ENCODE measurements around the gene FOXS1. TPM values are rescaled to one million over a fixed set of nuclear protein-coding genes. Genes with fewer than 3 reads are reported as not detected.
"Not testable (repeated sequence)": the region's sequence is repeated elsewhere in the genome, so short reads cannot be mapped to it uniquely, and the experiment has no call there.

The FOXS1 gene
- total and polyA plus RNA-seq, 2 donors from 2014 or later = 2.1 to 9.8 TPM

- FAIRE-seq = no peak
- Histone ChIP-seq H3K27ac (ENCODE audit: low read depth in 2 of 2, low read length in 2 of 2) (no peak overlapping the region), H3K9ac (ENCODE audit: low read length in 3 of 3) (no peak overlapping the region), H3K4me1 (ENCODE audit: control insufficient read depth in 2 of 3, insufficient read depth in 2 of 3, low read depth in 1 of 3, low read length in 3 of 3) (peaks cover 0 to 6% (median 4%) of the 10 kb centered on the region in 3 donors), H3K36me3 (ENCODE audit: control insufficient read depth in 2 of 3, insufficient read depth in 3 of 3, low read length in 3 of 3) (no peaks in the 10 kb centered on the region), H3K27me3 (ENCODE audit: control insufficient read depth, insufficient read depth, low read length) (no peaks in the 10 kb centered on the region), H3K9me3 (ENCODE audit: control insufficient read depth in 2 of 3, insufficient read depth in 1 of 3, low read length in 3 of 3) (no peaks in the 10 kb centered on the region), H3K4me3 (ENCODE audit: low read length in 3 of 3) (no peak overlapping the region)
- no peak for DNase-seq
- intact Hi-C loops (cut with DNase I) = no loop called here
- no peak for TF ChIP-seq CTCF (IDR thresholded peaks at IDR 0.05; ENCODE audit: borderline replicate concordance, extremely low read depth, insufficient read depth)
Measured at GRCh38 chr20:31831211-31831610, 14.2 kb downstream of the FOXS1 start.

- DNase-seq = peak in 1 of 5 donors; percentile 46
- H3K4me3 ChIP-seq (ENCODE audit: low read length in 3 of 3) = no peak overlapping the region
- TF ChIP-seq CTCF (IDR thresholded peaks at IDR 0.05; ENCODE audit: borderline replicate concordance, extremely low read depth, insufficient read depth) = no peak
- H3K27ac ChIP-seq (ENCODE audit: low read depth in 2 of 2, low read length in 2 of 2) = no peak overlapping the region
- no peak for FAIRE-seq
- H3K36me3 ChIP-seq (ENCODE audit: control insufficient read depth in 2 of 3, insufficient read depth in 3 of 3, low read length in 3 of 3) = no peaks in the 10 kb centered on the region
- H3K9me3 ChIP-seq (ENCODE audit: control insufficient read depth in 2 of 3, insufficient read depth in 1 of 3, low read length in 3 of 3) = no peaks in the 10 kb centered on the region
- intact Hi-C loops (cut with DNase I) = no loop called here
- H3K9ac ChIP-seq (ENCODE audit: low read length in 3 of 3) = no peak overlapping the region
- no peaks in the 10 kb centered on the region for H3K27me3 ChIP-seq (ENCODE audit: control insufficient read depth, insufficient read depth, low read length)
- H3K4me1 ChIP-seq (ENCODE audit: control insufficient read depth in 2 of 3, insufficient read depth in 2 of 3, low read depth in 1 of 3, low read length in 3 of 3) = no peaks in the 10 kb centered on the region
Measured at GRCh38 chr20:31830406-31830981, 14.9 kb downstream of the FOXS1 start.

- H3K9me3 ChIP-seq (ENCODE audit: control insufficient read depth in 2 of 3, insufficient read depth in 1 of 3, low read length in 3 of 3) = no peaks in the 10 kb centered on the region
- no peaks in the 10 kb centered on the region for H3K36me3 ChIP-seq (ENCODE audit: control insufficient read depth in 2 of 3, insufficient read depth in 3 of 3, low read length in 3 of 3)
- TF ChIP-seq CTCF (IDR thresholded peaks at IDR 0.05; ENCODE audit: borderline replicate concordance, extremely low read depth, insufficient read depth) = no peak
- H3K9ac ChIP-seq (ENCODE audit: low read length in 3 of 3) = no peak overlapping the region
- peak in 1 of 5 donors; percentile 23 for DNase-seq
- H3K4me1 ChIP-seq (ENCODE audit: control insufficient read depth in 2 of 3, insufficient read depth in 2 of 3, low read depth in 1 of 3, low read length in 3 of 3) = no peaks in the 10 kb centered on the region
- H3K27me3 ChIP-seq (ENCODE audit: control insufficient read depth, insufficient read depth, low read length) = no peaks in the 10 kb centered on the region
- intact Hi-C loops (cut with DNase I) = loop anchor here (10.0 kb wide), 1 partner anchor 125 kb away; the partner anchor contains the start of gene PDRG1
- no peak for FAIRE-seq
- no peak overlapping the region for H3K4me3 ChIP-seq (ENCODE audit: low read length in 3 of 3)
- H3K27ac ChIP-seq (ENCODE audit: low read depth in 2 of 2, low read length in 2 of 2) = no peak overlapping the region
Measured at GRCh38 chr20:31829731-31830130, 15.7 kb downstream of the FOXS1 start.

- H3K36me3 ChIP-seq (ENCODE audit: control insufficient read depth in 2 of 3, insufficient read depth in 3 of 3, low read length in 3 of 3); H3K9ac ChIP-seq (ENCODE audit: low read length in 3 of 3); H3K4me1 ChIP-seq (ENCODE audit: control insufficient read depth in 2 of 3, insufficient read depth in 2 of 3, low read depth in 1 of 3, low read length in 3 of 3); FAIRE-seq; H3K4me3 ChIP-seq (ENCODE audit: low read length in 3 of 3); H3K27me3 ChIP-seq (ENCODE audit: control insufficient read depth, insufficient read depth, low read length); H3K9me3 ChIP-seq (ENCODE audit: control insufficient read depth in 2 of 3, insufficient read depth in 1 of 3, low read length in 3 of 3); DNase-seq; H3K27ac ChIP-seq (ENCODE audit: low read depth in 2 of 2, low read length in 2 of 2): not testable (repeated sequence)
- intact Hi-C loops (cut with DNase I) = loop anchor here (10.0 kb wide), 1 partner anchor 127 kb away; the partner anchor contains the start of gene PDRG1
Measured at GRCh38 chr20:31828016-31828415, 17.4 kb downstream of the FOXS1 start.
